Measurements from ENCODE around the gene SPINT4.

- TF ChIP-seq, protein P1, sequence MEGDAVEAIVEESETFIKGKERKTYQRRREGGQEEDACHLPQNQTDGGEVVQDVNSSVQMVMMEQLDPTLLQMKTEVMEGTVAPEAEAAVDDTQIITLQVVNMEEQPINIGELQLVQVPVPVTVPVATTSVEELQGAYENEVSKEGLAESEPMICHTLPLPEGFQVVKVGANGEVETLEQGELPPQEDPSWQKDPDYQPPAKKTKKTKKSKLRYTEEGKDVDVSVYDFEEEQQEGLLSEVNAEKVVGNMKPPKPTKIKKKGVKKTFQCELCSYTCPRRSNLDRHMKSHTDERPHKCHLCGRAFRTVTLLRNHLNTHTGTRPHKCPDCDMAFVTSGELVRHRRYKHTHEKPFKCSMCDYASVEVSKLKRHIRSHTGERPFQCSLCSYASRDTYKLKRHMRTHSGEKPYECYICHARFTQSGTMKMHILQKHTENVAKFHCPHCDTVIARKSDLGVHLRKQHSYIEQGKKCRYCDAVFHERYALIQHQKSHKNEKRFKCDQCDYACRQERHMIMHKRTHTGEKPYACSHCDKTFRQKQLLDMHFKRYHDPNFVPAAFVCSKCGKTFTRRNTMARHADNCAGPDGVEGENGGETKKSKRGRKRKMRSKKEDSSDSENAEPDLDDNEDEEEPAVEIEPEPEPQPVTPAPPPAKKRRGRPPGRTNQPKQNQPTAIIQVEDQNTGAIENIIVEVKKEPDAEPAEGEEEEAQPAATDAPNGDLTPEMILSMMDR (IDR thresholded peaks at IDR 0.05; ENCODE audit: low read depth, low read length) = no peak
- TF ChIP-seq POLR2A (IDR thresholded peaks at IDR 0.05; ENCODE audit: extremely low read depth, insufficient read length) = no peak
These were observed 21.0 kb upstream of the SPINT4 start for GRCh38 chr20:45701104-45701503.
